Hindlimb muscle (tissue), 1 donor: ENCODE measurements around the gene CDC42BPA. TPM values are rescaled to one million over a fixed set of nuclear protein-coding genes. Genes with fewer than 3 reads are reported as not detected.

Experiments
- DNase-seq: peaks from one replicate; pipeline ENCODE4 v3.0.0-alpha.2; 2013
- polyA plus RNA-seq: library from polyadenylated mRNA; unstranded; fragments of 120-200 nt; gene quantifications from one replicate; pipeline ENCODE4 v1.2.1, GENCODE V29; 2013; ENCODE audit not compliant: insufficient read length

The CDC42BPA gene
- polyA plus RNA-seq, 1 donor = 28.8 TPM

- peak; percentile 99 for DNase-seq
These were observed 378.1 kb downstream of the CDC42BPA start, which contains the start of gene COQ8A for GRCh38 chr1:226940029-226940805. Gene COQ8A (plus strand): TSS chr1:226940294. CDS start chr1:226961386, 21,092 bp downstream.

Other genes starting within 250 kb of the CDC42BPA start
- 9.3 TPM for gene ZNF678, start 245.1 kb upstream of the CDC42BPA start, polyA plus RNA-seq